ENCODE data around the gene SSU72. TPM values are rescaled to one million over a fixed set of nuclear protein-coding genes. Genes with fewer than 3 reads are reported as not detected.

Gene SSU72
- total RNA-seq, 6 donors from 2014 or later: 122 to 174 (median 146) TPM

DNA sequence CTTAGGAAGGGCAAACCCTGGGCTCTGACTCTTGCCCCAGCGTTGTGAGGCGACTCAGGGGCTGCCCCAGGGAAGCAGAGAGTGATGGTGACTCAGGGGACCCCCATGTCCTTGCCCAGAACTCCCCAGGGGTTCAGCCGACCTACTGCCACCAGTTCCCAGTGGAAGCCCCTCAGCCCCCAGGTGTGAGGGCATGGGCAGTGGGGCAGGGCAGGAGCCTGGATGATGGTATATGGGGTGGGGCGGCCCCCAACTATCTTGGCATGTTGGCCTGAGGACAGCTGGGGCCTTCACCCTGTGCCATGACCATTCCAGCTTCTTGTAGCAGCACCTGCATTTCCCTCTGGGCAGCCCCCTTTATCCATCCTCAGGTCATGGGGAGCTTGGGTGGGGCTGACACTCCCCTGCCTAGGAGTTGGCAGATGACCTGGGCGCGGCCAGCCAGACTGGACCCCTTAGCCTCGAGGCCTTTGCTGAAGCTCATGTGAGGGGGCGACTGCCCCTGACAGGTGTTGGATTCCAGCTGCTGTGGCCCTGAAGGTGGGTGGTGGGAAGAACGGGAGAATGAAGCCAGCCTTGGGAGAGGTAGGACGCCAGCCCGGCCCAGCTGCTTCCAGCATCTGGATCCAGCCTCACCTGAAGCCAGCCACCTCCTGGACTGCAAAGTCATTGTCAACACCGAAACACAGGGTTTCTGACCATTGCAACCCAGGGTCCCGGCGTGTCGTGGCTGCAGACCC is 27.1 kb upstream of the SSU72 start:
- ATAC-seq (ENCODE audit: low FRiP score in 2 of 2): no peak
- no peak for TF ChIP-seq POLR2A (IDR thresholded peaks at IDR 0.05)
- no peak for TF ChIP-seq EP300 (IDR thresholded peaks at IDR 0.05)
- TF ChIP-seq, protein P1, sequence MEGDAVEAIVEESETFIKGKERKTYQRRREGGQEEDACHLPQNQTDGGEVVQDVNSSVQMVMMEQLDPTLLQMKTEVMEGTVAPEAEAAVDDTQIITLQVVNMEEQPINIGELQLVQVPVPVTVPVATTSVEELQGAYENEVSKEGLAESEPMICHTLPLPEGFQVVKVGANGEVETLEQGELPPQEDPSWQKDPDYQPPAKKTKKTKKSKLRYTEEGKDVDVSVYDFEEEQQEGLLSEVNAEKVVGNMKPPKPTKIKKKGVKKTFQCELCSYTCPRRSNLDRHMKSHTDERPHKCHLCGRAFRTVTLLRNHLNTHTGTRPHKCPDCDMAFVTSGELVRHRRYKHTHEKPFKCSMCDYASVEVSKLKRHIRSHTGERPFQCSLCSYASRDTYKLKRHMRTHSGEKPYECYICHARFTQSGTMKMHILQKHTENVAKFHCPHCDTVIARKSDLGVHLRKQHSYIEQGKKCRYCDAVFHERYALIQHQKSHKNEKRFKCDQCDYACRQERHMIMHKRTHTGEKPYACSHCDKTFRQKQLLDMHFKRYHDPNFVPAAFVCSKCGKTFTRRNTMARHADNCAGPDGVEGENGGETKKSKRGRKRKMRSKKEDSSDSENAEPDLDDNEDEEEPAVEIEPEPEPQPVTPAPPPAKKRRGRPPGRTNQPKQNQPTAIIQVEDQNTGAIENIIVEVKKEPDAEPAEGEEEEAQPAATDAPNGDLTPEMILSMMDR (IDR thresholded peaks at IDR 0.05): no peak
- no peak for TF ChIP-seq POLR2AphosphoS5 (IDR thresholded peaks at IDR 0.05)

DNA sequence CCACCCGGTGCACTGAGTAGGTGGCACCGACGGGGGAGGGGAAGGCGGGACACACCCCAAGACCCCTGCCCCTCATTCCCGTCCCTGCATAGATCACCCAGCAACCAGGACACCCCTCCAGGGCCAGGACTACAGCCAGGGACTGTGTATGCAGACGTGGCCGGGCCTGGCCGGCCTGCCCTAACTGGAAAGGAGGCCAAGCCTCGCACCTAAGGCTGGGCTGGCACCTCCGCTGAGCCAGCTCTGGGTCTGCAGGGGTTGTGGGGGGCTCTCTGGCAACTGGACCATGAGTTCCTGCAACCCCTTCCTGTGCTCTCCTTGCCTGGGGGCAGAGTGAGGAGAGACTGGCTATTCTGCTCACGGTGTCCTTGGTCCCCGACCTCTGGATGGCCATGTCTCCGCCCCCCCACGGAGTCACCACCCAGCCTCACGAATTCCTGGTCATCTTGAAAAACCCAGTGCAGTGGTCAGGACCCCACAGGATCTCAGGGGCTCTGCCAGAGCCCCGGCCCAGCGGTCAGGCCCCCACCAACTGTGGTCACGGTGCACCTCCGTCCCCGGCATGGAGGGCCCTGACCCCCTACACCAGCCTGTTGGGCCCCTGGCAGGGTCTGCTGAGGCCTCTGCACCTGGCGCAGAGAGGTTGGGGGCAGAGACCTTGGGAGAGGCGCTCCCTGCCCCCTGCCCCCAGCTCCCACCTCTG is 26.3 kb upstream of the SSU72 start:
- no peak for TF ChIP-seq POLR2A (IDR thresholded peaks at IDR 0.05)
- TF ChIP-seq POLR2AphosphoS5 (IDR thresholded peaks at IDR 0.05): no peak
- TF ChIP-seq, protein P1 (IDR thresholded peaks at IDR 0.05): no peak
- Histone ChIP-seq H3K27me3 (peaks cover 0 to 4% (median 1%) of the 10 kb centered on the region in 4 donors), H3K27ac (no peak overlapping the region), H3K4me1 (peaks cover 12 to 25% (median 19%) of the 10 kb centered on the region in 4 donors), H3K4me3 (peak overlapping the region in 3 of 4 donors; percentile 54 to 58 (median 56)), H3K36me3 (no peaks in the 10 kb centered on the region), H3K9me3 (no peaks in the 10 kb centered on the region)
- DNase-seq (peak in 1 of 2 donors; percentile 70), ATAC-seq (ENCODE audit: low FRiP score in 2 of 2) (no peak)
- 77% methylated on average over 17 of the region's 22 CpGs; no CpG with 5 or more reads in 1 of the 2 donors for WGBS, 2 donors

More for the DNA sequence above, 27.1 kb upstream of the SSU72 start:
- no peaks in the 10 kb centered on the region for H3K36me3 ChIP-seq
- no peaks in the 10 kb centered on the region for H3K9me3 ChIP-seq
- H3K27ac ChIP-seq: no peak overlapping the region
- no peak overlapping the region for H3K4me3 ChIP-seq
- 92% methylated on average over 2 to 14 of the region's 15 CpGs for WGBS, 2 donors
- peaks cover 12 to 25% (median 19%) of the 10 kb centered on the region in 4 donors for H3K4me1 ChIP-seq
- peak in 1 of 2 donors; percentile 62 for DNase-seq
- peaks cover 0 to 4% (median 1%) of the 10 kb centered on the region in 4 donors for H3K27me3 ChIP-seq

DNA sequence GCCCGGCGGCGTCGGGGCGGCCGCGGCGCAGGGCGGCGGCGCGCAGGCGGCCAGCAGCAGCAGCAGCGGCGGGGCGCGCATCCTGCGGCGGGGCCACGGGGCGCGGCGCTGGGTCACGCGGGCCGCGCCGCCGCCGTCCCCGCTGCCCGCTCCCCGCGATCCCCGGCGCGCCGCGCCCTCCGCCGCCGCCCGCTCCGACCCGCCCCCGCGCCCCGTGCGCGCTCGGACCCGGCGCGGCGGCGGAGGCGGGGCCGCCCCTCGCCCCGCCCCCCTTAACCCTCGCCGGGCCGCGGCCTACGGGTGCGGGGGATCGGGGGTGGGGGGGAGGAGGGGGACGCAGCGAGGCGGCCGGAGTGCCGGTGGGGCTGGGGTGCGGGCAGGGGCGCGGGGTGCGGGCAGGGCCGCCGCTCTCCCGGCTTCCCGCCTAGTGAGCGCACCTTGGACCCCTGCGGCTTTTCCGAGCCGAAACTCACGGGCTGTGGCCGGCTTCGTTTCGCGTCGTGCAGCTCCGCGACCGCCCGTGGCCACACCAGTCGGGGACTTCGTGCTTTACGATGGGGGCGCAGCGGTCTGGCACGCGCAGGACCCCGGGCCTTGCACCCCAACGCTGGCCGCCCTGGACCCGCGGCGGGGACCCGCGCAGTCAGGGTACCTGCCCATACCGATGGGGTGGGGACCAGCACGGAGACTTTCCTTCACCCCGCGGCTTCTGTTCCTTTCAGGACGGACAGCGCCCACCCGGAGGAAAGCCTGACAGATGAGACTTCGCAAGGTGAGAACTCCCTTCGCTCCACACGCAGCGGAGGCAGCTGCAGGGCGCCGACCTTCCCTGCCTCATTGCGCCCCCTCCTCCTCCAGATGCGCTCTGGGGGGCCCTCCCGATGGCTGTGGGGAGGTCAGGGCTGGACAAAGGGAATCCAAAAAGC is 25.5 kb upstream of the SSU72 start, which contains the start of gene FNDC10:
FNDC10 (minus strand) TSS at position 201 of the 926 bp plus-strand sequence; CDS start at position 81, 120 bp downstream.
- Histone ChIP-seq H3K27ac (no peak within 1 kb of the TSS), H3K36me3 (no peaks in the 10 kb centered on the region), H3K9me3 (no peaks in the 10 kb centered on the region), H3K4me3 (peak within 1 kb of the TSS; percentile 52 to 58 (median 55)), H3K27me3 (peaks cover 0 to 4% (median 1%) of the 10 kb centered on the region in 4 donors), H3K4me1 (peaks cover 12 to 25% (median 19%) of the 10 kb centered on the region in 4 donors)
- WGBS, 2 donors: 0 to 17% methylated on average over 3 to 14 of the region's 125 CpGs
- ATAC-seq (ENCODE audit: low FRiP score in 2 of 2): peak in 1 of 2 donors; percentile 28
- TF ChIP-seq EP300 (IDR thresholded peaks at IDR 0.05) (no peak), POLR2A (IDR thresholded peaks at IDR 0.05) (no peak), POLR2AphosphoS5 (IDR thresholded peaks at IDR 0.05) (no peak)
- TF ChIP-seq, protein P1 (IDR thresholded peaks at IDR 0.05): no peak
- DNase-seq: peak in 1 of 2 donors; percentile 85
